Cardiac muscle cell (in vitro differentiated cells and primary cell): ENCODE results near the gene RNF123. TPM values are rescaled to one million over a fixed set of nuclear protein-coding genes. Genes with fewer than 3 reads are reported as not detected.
"Not testable (repeated sequence)": the region's sequence is repeated elsewhere in the genome, so short reads cannot be mapped to it uniquely, and the experiment has no call there.

Source experiments
- DNase-seq, 2 donors: peaks; one replicate each; pipeline versions ENCODE4 v3.0.0 to v3.0.0-alpha.2; 2010 to 2017; ENCODE audit warnings: low read depth in 1 of 2, low spot score in 1 of 2
- H3K27ac ChIP-seq: fragments of 200-600 bp; sonication (generic); 2 replicates; pipeline ENCODE4 v1.5.1; 2016
- H3K27me3 ChIP-seq: fragments of 200-600 bp; sonication (generic); 2 replicates; pipeline ENCODE4 v1.6.0; 2016; ENCODE audit warnings: control low read depth
- H3K36me3 ChIP-seq: fragments of 200-600 bp; sonication (generic); 2 replicates; pipeline ENCODE4 v1.5.1; 2016; ENCODE audit warnings: control low read depth
- H3K4me1 ChIP-seq: fragments of 200-600 bp; sonication (generic); 2 replicates; pipeline ENCODE4 v1.8.1; 2017; ENCODE audit warnings: low read depth, mild to moderate bottlenecking, mixed run types
- H3K4me3 ChIP-seq: fragments of 200-600 bp; sonication (generic); 2 replicates; pipeline ENCODE4 v1.5.1; 2016; ENCODE audit warnings: mild to moderate bottlenecking
- H3K9me3 ChIP-seq: fragments of 200-600 bp; sonication (generic); 2 replicates; pipeline ENCODE4 v1.5.1; 2017; ENCODE audit warnings: low read depth, mild to moderate bottlenecking, control low read depth
- polyA plus RNA-seq: library from polyadenylated mRNA; unstranded; fragments of >200 nt; fragmentation: Nextera tagmentation; extraction: Ambion mirVana; gene quantifications from 2 replicates; pipeline ENCODE4 v1.2.1, GENCODE V29; 2016
- total RNA-seq: library from RNA; depleted of rRNA; stranded (reverse); fragments of >200 nt; gene quantifications from 2 replicates; pipeline ENCODE4 v1.2.3, GENCODE V29; 2016
- TF ChIP-seq, protein P1 (sequence below): IDR thresholded peaks from 2 replicates; pipeline ENCODE4 v1.5.1; 2012; ENCODE audit warnings: low read depth, mild to moderate bottlenecking, low read length

Gene RNF123
- total and polyA plus RNA-seq, 2 experiments from 2014 or later, result 41.7 to 42.3 TPM

GRCh38 chr3:49681543-49681942, 7.8 kb upstream of the RNF123 start:
- no peaks in the 10 kb centered on the region for H3K27me3 ChIP-seq
- H3K36me3 ChIP-seq, result peaks cover 45% of the 10 kb centered on the region
- H3K9me3 ChIP-seq, result no peaks in the 10 kb centered on the region
- H3K4me1 ChIP-seq, result no peaks in the 10 kb centered on the region
- DNase-seq, result no peak
- H3K4me3 ChIP-seq, result no peak overlapping the region
- no peak overlapping the region for H3K27ac ChIP-seq
- TF ChIP-seq, protein P1, sequence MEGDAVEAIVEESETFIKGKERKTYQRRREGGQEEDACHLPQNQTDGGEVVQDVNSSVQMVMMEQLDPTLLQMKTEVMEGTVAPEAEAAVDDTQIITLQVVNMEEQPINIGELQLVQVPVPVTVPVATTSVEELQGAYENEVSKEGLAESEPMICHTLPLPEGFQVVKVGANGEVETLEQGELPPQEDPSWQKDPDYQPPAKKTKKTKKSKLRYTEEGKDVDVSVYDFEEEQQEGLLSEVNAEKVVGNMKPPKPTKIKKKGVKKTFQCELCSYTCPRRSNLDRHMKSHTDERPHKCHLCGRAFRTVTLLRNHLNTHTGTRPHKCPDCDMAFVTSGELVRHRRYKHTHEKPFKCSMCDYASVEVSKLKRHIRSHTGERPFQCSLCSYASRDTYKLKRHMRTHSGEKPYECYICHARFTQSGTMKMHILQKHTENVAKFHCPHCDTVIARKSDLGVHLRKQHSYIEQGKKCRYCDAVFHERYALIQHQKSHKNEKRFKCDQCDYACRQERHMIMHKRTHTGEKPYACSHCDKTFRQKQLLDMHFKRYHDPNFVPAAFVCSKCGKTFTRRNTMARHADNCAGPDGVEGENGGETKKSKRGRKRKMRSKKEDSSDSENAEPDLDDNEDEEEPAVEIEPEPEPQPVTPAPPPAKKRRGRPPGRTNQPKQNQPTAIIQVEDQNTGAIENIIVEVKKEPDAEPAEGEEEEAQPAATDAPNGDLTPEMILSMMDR, result no peak

GRCh38 chr3:49683162-49683561, 6.2 kb upstream of the RNF123 start:
- TF ChIP-seq, protein P1, result no peak
- H3K4me1 ChIP-seq, result no peaks in the 10 kb centered on the region
- H3K36me3 ChIP-seq, result peaks cover 39% of the 10 kb centered on the region
- no peak overlapping the region for H3K4me3 ChIP-seq
- no peak for DNase-seq
- no peaks in the 10 kb centered on the region for H3K9me3 ChIP-seq
- H3K27me3 ChIP-seq, result no peaks in the 10 kb centered on the region
- H3K27ac ChIP-seq, result no peak overlapping the region

DNA sequence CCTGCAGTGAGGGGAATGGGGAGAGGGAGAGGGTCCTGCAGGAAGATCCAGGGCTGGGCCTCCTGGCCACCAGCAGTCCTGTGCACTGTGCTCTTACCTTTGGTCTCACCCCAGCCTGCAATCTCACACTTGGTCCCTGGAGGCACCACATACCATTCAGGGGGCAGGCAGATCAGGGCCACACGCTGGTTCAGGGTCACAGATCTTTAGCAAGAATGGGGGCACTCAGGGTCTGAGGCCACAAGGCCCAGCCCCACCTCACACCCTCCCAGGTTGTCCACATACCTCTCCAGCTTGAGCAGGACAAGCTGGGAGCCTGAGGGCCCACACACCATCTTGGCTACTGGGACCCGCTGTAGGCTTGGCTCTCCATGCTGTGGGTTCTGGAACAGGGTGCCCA, 4.9 kb upstream of the RNF123 start:
- H3K27me3 ChIP-seq, H3K4me1 ChIP-seq, H3K27ac ChIP-seq, H3K9me3 ChIP-seq, DNase-seq, H3K4me3 ChIP-seq: not testable (repeated sequence)
- peaks cover 32% of the 10 kb centered on the region for H3K36me3 ChIP-seq

DNA sequence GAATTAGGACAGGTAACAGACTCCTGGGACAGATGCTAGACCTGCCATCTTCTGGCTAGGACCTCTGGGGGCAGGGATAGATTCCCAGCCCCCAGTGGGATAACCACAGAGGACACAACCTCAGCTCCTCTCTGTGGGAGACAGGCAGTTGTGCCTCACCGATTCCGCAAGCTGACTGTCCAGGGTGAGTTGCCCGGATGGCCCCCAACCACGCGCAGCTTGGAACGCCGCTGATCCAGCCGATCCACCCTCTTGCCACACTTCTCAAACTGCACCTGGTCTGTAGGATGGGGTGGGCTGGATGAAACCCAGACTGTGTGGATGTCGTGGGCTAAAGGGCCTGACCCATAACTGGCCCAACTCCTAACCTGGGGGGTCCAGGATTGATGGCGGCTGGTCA, 4.3 kb upstream of the RNF123 start:
- H3K9me3 ChIP-seq, DNase-seq, H3K4me3 ChIP-seq, H3K27me3 ChIP-seq, H3K4me1 ChIP-seq, H3K27ac ChIP-seq: not testable (repeated sequence)
- peaks cover 28% of the 10 kb centered on the region for H3K36me3 ChIP-seq

DNA sequence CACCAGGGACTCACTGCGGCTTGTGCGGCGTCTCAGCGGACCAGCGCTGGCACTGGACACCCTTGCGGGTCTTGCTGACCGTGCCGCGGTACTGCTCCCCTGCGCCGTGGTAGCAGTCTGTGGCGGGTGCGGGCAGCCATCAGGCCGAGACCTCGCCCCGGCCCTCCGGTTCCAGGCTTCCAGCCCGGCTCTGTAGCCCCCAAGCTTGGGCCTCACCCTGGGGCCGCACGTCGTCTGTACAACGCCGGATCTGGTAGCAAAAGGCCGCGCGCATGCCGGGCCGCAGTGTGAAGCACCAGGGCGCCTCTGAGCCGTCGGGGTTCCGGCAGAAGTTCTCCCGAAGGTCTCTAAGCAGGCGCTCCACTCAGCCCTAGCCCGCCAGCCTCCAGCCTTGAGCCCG, 3.5 kb upstream of the RNF123 start:
- H3K4me3 ChIP-seq, H3K9me3 ChIP-seq, H3K27ac ChIP-seq, H3K4me1 ChIP-seq, DNase-seq, H3K27me3 ChIP-seq: not testable (repeated sequence)
- peaks cover 24% of the 10 kb centered on the region for H3K36me3 ChIP-seq

- DNase-seq, result peak in 1 of 2 donors; percentile 10
- not testable (repeated sequence) for H3K27ac ChIP-seq, H3K27me3 ChIP-seq, H3K4me1 ChIP-seq, H3K9me3 ChIP-seq
- peak overlapping the region; percentile 41 for H3K4me3 ChIP-seq
- peaks cover 21% of the 10 kb centered on the region for H3K36me3 ChIP-seq
Observed at GRCh38 chr3:49686346-49686745, 3.0 kb upstream of the RNF123 start.

GRCh38 chr3:49686769-49687423, 2.5 kb upstream of the RNF123 start:
- not testable (repeated sequence) for H3K27me3 ChIP-seq, H3K9me3 ChIP-seq, H3K27ac ChIP-seq, H3K4me1 ChIP-seq
- H3K4me3 ChIP-seq, result peak overlapping the region; percentile 41
- peak; percentile 74 to 91 for DNase-seq
- H3K36me3 ChIP-seq, result peaks cover 18% of the 10 kb centered on the region

DNA sequence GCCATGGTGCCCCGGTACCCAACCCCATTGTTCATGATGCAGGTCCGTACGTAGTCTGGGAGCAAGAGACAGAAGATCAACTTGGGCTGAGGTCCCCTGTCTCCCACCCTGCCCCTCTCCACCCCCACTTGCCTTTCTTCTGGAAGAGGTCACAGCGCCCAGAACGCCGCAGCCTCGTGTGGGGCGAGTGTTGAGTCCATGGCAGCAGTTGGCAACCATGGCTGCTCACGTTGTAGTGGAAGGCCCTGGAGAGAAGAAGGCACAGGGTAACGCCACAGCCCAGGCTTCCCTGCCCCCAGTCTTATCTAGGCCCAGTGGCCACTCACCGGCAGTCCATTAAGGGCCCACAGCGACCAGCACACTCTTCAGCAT, 1.9 kb upstream of the RNF123 start:
- peaks cover 13% of the 10 kb centered on the region for H3K36me3 ChIP-seq
- H3K4me1 ChIP-seq, DNase-seq, H3K27ac ChIP-seq, H3K9me3 ChIP-seq, H3K27me3 ChIP-seq: not testable (repeated sequence)
- H3K4me3 ChIP-seq, result peak overlapping the region; percentile 41

DNA sequence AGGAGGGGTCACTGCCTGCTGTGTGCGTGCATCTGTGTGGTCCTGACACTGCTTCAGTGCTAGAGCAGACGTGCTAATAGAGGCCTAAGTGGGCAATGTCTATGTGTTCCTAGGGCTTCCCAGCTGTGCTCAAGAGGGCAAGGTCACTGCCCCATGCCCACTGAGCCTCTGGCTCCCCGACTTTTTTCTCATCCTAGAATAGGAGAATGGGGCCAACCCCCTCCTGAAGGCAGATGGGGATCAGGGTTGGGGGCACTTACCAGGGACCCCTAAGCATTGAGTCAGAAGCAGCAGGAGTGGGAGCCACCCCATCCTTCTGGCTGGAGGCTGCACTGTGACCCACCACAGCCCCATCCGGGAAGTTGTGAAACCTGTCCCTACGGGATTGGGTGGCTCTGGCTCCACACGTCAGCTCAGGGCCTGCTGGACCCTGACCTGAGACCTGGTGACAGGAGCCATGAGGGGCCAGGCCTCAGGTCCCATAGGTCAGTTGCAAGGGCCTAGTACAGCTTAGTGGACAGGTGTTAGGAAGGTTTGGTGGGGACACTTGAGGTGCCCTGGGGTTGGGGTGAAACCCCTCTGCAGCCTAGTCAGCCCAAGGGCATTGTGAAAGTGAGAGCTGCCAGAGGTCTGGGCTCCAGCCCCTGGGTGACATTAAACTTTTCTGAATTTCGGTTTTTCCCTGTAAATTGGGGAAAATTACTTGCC, 865 bp upstream of the RNF123 start:
- not testable (repeated sequence) for H3K4me1 ChIP-seq, H3K27me3 ChIP-seq, H3K36me3 ChIP-seq, DNase-seq, H3K9me3 ChIP-seq
- peak overlapping the region; percentile 45 for H3K4me3 ChIP-seq
- peak overlapping the region; percentile 83 for H3K27ac ChIP-seq

- not testable (repeated sequence) for H3K4me1 ChIP-seq, H3K27me3 ChIP-seq, H3K9me3 ChIP-seq, DNase-seq, H3K36me3 ChIP-seq
- Histone ChIP-seq H3K4me3 (peak overlapping the region; percentile 45), H3K27ac (peak overlapping the region; percentile 83)
Observed at GRCh38 chr3:49689908-49690624, 709 bp downstream of the RNF123 start.

DNA sequence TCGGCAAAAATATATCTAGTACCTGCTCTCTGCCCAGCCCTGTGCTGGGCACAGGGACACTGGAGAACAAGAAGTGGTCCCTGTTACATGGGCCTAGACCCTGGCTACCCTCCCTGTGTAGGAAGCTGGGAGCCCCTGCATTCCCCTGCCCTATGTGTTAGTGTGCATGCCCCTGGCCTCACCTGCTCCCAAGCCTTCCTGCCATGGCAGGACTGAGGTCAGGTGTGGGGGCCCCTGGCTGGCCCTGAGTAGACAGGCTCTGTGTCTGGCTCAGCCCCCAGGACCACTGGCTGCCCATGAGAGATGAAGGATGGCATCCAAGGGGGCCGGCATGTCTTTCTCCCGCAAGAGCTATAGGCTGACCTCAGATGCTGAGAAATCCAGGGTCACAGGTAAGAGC, 1.5 kb downstream of the RNF123 start:
- H3K36me3 ChIP-seq, H3K4me1 ChIP-seq, H3K27ac ChIP-seq, H3K9me3 ChIP-seq, DNase-seq, H3K27me3 ChIP-seq, H3K4me3 ChIP-seq: not testable (repeated sequence)

DNA sequence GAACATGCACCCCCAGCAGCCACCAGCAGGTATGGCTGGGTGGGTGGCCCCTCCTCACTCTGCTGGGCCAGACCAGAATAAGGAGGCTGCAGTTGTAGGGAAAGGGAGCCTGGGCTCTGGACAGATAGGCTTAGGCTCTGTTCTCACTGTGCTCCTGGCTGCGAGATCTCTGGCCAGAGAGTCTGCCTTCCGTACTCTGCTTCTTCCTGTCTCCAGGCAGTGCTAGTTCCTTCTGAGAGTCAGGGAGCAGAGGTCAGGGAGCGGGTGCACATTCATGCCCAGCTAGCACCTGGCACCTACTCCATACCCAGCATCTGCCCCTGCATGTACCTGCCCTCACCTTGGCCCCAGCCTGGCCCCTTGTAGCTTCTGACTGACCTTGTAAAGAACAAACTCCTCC, 2.1 kb downstream of the RNF123 start:
- H3K27ac ChIP-seq, H3K9me3 ChIP-seq, H3K4me1 ChIP-seq, H3K36me3 ChIP-seq, H3K27me3 ChIP-seq, DNase-seq, H3K4me3 ChIP-seq: not testable (repeated sequence)
